GM12878 (cell line): Measurements from ENCODE around the gene CSF1.

Experiments used
- GABPA ChIP-seq: IDR thresholded peaks from 2 replicates; pipeline ENCODE4 v1.6.1; 2014; ENCODE audit warnings: antibody characterized with exemption, low read depth, mild to moderate bottlenecking, inconsistent platforms
- SRF ChIP-seq, 2 experiments: IDR thresholded peaks; 2 replicates each; pipeline ENCODE4 v1.6.1; 2011; ENCODE audit warnings: low read depth in 2 of 2, low read length in 2 of 2, mild to moderate bottlenecking in 1 of 2, moderate library complexity in 1 of 2
- SUZ12 ChIP-seq: fragments of 200-600 bp; sonication (generic); IDR thresholded peaks from one replicate; pipeline ENCODE4 v1.6.1; 2018; ENCODE audit warnings: antibody characterized with exemption, mild to moderate bottlenecking; ENCODE audit not compliant: unreplicated experiment

GRCh38 chr1:109883248-109883955 lies 27.2 kb upstream of the CSF1 start:
- TF ChIP-seq SUZ12, result no peak
- TF ChIP-seq GABPA, result no peak
- no peak for TF ChIP-seq SRF (IDR thresholded peaks at IDR 0.05; ENCODE audit: low read depth in 2 of 2, low read length in 2 of 2)
